GM12878 (cell line): ENCODE measurements around the gene MIA2.

Experiments
- CBX3 ChIP-seq: fragments of 200-600 bp; sonication (generic); IDR thresholded peaks from 2 replicates; pipeline ENCODE4 v1.6.1; 2016; ENCODE audit warnings: low read depth, borderline replicate concordance
- EZH2 ChIP-seq: IDR thresholded peaks from 2 replicates; pipeline ENCODE4 v1.6.1; 2012; ENCODE audit warnings: low read depth, mild to moderate bottlenecking, control low read depth, inconsistent platforms, low read length, borderline replicate concordance; ENCODE audit not compliant: control insufficient read depth
- POLR2A ChIP-seq: IDR thresholded peaks from 2 replicates; pipeline ENCODE4 v1.6.1; 2011; ENCODE audit warnings: low read depth, mild to moderate bottlenecking, low read length
- RAD21 ChIP-seq: IDR thresholded peaks from 2 replicates; pipeline ENCODE4 v1.6.1; 2011; ENCODE audit warnings: mild to moderate bottlenecking, low read depth, low read length, moderate library complexity; ENCODE audit not compliant: insufficient read depth
- TF ChIP-seq, protein P1 (sequence below), 3 experiments: IDR thresholded peaks in 2 of 3; conservative IDR thresholded peaks in 1 of 3; 2 replicates each; pipeline ENCODE4 v1.5.1; 2011; ENCODE audit warnings: low read depth in 3 of 3, low read length in 3 of 3, mild to moderate bottlenecking in 3 of 3, control low read depth in 2 of 3, moderate library complexity in 2 of 3, inconsistent platforms in 1 of 3, mixed read lengths in 1 of 3; ENCODE audit not compliant: control insufficient read depth in 2 of 3, insufficient read depth in 1 of 3; ENCODE audit errors: extremely low read depth in 1 of 3
- TF ChIP-seq, protein P2 (sequence below): IDR thresholded peaks from 2 replicates; pipeline ENCODE4 v1.6.1; 2012; ENCODE audit warnings: mild to moderate bottlenecking, low read depth, low read length

DNA sequence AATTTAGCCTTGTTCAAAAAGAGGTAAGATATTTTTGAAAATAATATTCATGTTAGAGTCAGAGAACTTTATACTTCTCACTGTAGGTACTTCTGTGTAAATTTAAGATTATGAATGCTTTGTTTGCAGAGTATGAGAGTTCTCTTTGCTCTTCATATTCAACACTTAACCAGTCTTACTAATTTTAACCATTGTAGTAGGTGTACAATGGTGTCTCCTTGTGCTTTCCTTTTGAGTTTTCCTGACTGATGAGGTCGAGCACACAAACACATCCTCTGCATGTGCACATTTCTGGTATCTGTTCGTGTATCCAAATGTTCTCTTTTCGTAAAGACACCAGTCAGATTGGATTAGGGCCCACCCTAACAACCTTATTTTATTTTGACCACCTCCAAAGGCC is 45.8 kb downstream of the MIA2 start:
- TF ChIP-seq POLR2A (no peak), EZH2 (no peak), RAD21 (no peak), CBX3 (no peak)
- TF ChIP-seq, protein P1, sequence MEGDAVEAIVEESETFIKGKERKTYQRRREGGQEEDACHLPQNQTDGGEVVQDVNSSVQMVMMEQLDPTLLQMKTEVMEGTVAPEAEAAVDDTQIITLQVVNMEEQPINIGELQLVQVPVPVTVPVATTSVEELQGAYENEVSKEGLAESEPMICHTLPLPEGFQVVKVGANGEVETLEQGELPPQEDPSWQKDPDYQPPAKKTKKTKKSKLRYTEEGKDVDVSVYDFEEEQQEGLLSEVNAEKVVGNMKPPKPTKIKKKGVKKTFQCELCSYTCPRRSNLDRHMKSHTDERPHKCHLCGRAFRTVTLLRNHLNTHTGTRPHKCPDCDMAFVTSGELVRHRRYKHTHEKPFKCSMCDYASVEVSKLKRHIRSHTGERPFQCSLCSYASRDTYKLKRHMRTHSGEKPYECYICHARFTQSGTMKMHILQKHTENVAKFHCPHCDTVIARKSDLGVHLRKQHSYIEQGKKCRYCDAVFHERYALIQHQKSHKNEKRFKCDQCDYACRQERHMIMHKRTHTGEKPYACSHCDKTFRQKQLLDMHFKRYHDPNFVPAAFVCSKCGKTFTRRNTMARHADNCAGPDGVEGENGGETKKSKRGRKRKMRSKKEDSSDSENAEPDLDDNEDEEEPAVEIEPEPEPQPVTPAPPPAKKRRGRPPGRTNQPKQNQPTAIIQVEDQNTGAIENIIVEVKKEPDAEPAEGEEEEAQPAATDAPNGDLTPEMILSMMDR (IDR thresholded peaks at IDR 0.05 in 2 of 3, conservative IDR thresholded peaks at IDR 0.05 in 1 of 3; ENCODE audit: control insufficient read depth in 2 of 3, extremely low read depth in 1 of 3, insufficient read depth in 1 of 3, low read depth in 3 of 3, low read length in 3 of 3), result no peak
- TF ChIP-seq, protein P2, sequence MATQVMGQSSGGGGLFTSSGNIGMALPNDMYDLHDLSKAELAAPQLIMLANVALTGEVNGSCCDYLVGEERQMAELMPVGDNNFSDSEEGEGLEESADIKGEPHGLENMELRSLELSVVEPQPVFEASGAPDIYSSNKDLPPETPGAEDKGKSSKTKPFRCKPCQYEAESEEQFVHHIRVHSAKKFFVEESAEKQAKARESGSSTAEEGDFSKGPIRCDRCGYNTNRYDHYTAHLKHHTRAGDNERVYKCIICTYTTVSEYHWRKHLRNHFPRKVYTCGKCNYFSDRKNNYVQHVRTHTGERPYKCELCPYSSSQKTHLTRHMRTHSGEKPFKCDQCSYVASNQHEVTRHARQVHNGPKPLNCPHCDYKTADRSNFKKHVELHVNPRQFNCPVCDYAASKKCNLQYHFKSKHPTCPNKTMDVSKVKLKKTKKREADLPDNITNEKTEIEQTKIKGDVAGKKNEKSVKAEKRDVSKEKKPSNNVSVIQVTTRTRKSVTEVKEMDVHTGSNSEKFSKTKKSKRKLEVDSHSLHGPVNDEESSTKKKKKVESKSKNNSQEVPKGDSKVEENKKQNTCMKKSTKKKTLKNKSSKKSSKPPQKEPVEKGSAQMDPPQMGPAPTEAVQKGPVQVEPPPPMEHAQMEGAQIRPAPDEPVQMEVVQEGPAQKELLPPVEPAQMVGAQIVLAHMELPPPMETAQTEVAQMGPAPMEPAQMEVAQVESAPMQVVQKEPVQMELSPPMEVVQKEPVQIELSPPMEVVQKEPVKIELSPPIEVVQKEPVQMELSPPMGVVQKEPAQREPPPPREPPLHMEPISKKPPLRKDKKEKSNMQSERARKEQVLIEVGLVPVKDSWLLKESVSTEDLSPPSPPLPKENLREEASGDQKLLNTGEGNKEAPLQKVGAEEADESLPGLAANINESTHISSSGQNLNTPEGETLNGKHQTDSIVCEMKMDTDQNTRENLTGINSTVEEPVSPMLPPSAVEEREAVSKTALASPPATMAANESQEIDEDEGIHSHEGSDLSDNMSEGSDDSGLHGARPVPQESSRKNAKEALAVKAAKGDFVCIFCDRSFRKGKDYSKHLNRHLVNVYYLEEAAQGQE, result no peak
